HepG2 (cell line): ENCODE measurements around the gene FZD4. TPM values are rescaled to one million over a fixed set of nuclear protein-coding genes. Genes with fewer than 3 reads are reported as not detected.
A peak's percentile ranks its signal among the peaks of the same experiment; 100 is the strongest.

Experiments used
- ARHGAP35 ChIP-seq: sonication (generic); formaldehyde crosslinking; IDR thresholded peaks from 2 replicates; pipeline ENCODE4 v1.9.0; 2022; ENCODE audit warnings: mild to moderate bottlenecking, inconsistent platforms, moderate library complexity, missing genetic modification reagents, borderline replicate concordance
- ATF1 ChIP-seq: IDR thresholded peaks from 2 replicates; pipeline ENCODE4 v1.6.1; 2016; ENCODE audit warnings: mild to moderate bottlenecking, control low read depth
- BHLHE40 ChIP-seq: IDR thresholded peaks from 2 replicates; pipeline ENCODE4 v1.6.1; 2011; ENCODE audit warnings: low read length, improper control_type of control experiment
- BRCA1 ChIP-seq: sonication (generic); formaldehyde crosslinking; IDR thresholded peaks from 2 replicates; pipeline ENCODE4 v1.4.0; 2020; ENCODE audit warnings: missing genetic modification reagents
- GATA4 ChIP-seq: sonication (generic); IDR thresholded peaks from 2 replicates; pipeline ENCODE4 v1.6.1; 2016; ENCODE audit warnings: antibody characterized with exemption, low read depth, borderline replicate concordance
- GATAD2A ChIP-seq: IDR thresholded peaks from 2 replicates; pipeline ENCODE4 v1.6.1; 2016
- GZF1 ChIP-seq: sonication (generic); formaldehyde crosslinking; IDR thresholded peaks from 2 replicates; pipeline ENCODE4 v1.5.1; 2020; ENCODE audit warnings: mild to moderate bottlenecking, missing genetic modification reagents
- MTA3 ChIP-seq: sonication (generic); formaldehyde crosslinking; IDR thresholded peaks from 2 replicates; pipeline ENCODE4 v1.4.0; 2020; ENCODE audit warnings: missing genetic modification reagents
- MTF1 ChIP-seq: sonication (generic); formaldehyde crosslinking; IDR thresholded peaks from 2 replicates; pipeline ENCODE4 v1.5.0; 2020; ENCODE audit warnings: missing genetic modification reagents
- NKX3-1 ChIP-seq: sonication (generic); formaldehyde crosslinking; IDR thresholded peaks from 2 replicates; pipeline ENCODE4 v1.5.0; 2020; ENCODE audit warnings: missing genetic modification reagents
- PHB2 ChIP-seq: fragments of 450-650 bp; IDR thresholded peaks from 2 replicates; pipeline ENCODE4 v1.6.1; 2018; ENCODE audit not compliant: partially characterized antibody
- REL ChIP-seq: sonication (generic); formaldehyde crosslinking; conservative IDR thresholded peaks from 2 replicates; pipeline ENCODE4 v1.8.0; 2022; ENCODE audit warnings: mild to moderate bottlenecking, missing genetic modification reagents, moderate library complexity
- SOX6 ChIP-seq, 2 experiments: fragments of 450-650 bp in 1 of 2; sonication (generic) in 1 of 2; formaldehyde crosslinking in 1 of 2; IDR thresholded peaks; 2 replicates each; pipeline versions ENCODE4 v1.4.0 to v1.6.1; 2017 to 2020; ENCODE audit warnings: antibody characterized with exemption in 1 of 2, mild to moderate bottlenecking in 1 of 2, missing genetic modification reagents in 1 of 2
- TBX3 ChIP-seq: fragments of 450-650 bp; IDR thresholded peaks from 2 replicates; pipeline ENCODE4 v1.6.1; 2017; ENCODE audit warnings: antibody characterized with exemption, mild to moderate bottlenecking, inconsistent platforms, borderline replicate concordance
- TSC22D2 ChIP-seq: sonication (generic); formaldehyde crosslinking; IDR thresholded peaks from 2 replicates; pipeline ENCODE4 v1.5.1; 2020; ENCODE audit warnings: missing genetic modification reagents, mild to moderate bottlenecking, borderline replicate concordance
- ZBTB8A ChIP-seq: sonication (generic); formaldehyde crosslinking; IDR thresholded peaks from 2 replicates; pipeline ENCODE4 v1.4.0; 2020; ENCODE audit warnings: mild to moderate bottlenecking, low read depth, missing genetic modification reagents, borderline replicate concordance
- ZNF552 ChIP-seq: sonication (generic); formaldehyde crosslinking; IDR thresholded peaks from 2 replicates; pipeline ENCODE4 v1.9.0; 2022; ENCODE audit warnings: missing genetic modification reagents, mild to moderate bottlenecking, borderline replicate concordance
- ZNF678 ChIP-seq: sonication (generic); formaldehyde crosslinking; IDR thresholded peaks from 2 replicates; pipeline ENCODE4 v1.4.0; 2020; ENCODE audit warnings: mild to moderate bottlenecking, missing genetic modification reagents
- ZNF772 ChIP-seq: sonication (generic); formaldehyde crosslinking; IDR thresholded peaks from 2 replicates; pipeline ENCODE4 v1.5.0; 2020; ENCODE audit warnings: mild to moderate bottlenecking, missing genetic modification reagents
- ZNF776 ChIP-seq: sonication (generic); formaldehyde crosslinking; IDR thresholded peaks from 2 replicates; pipeline ENCODE4 v1.4.0; 2020; ENCODE audit warnings: mild to moderate bottlenecking, missing genetic modification reagents
- polyA plus RNA-seq, 8 experiments: library from polyadenylated mRNA; depleted of rRNA in 3 of 8; stranded (reverse) in 7 of 8; unstranded in 1 of 8; fragments of >200 nt; fragmentation: Illumina TruSeq in 4 of 8; extraction: Trizol in 4 of 8; gene quantifications; 2 replicates each; pipeline versions ENCODE4 v1.2.1 to v1.2.3, GENCODE V29; 2011 to 2016; ENCODE audit warnings: low read depth in 4 of 8, missing spikeins in 1 of 8, mixed read lengths in 1 of 8; ENCODE audit not compliant: insufficient read depth in 1 of 8
- total RNA-seq, 5 experiments: library from RNA; depleted of rRNA; stranded (reverse); fragments of >200 nt; fragmentation: Illumina TruSeq; extraction: Trizol; gene quantifications; 2 replicates each; pipeline ENCODE4 v1.2.3, GENCODE V29; 2016; ENCODE audit warnings: low read depth in 1 of 5
- TF ChIP-seq, protein P1 (sequence below), 2 experiments: sonication (generic) in 1 of 2; formaldehyde crosslinking in 1 of 2; IDR thresholded peaks; 2 replicates each; pipeline versions ENCODE4 v1.4.0 to v1.6.1; 2016 to 2020; ENCODE audit warnings: borderline replicate concordance in 1 of 2, low read depth in 1 of 2, mild to moderate bottlenecking in 1 of 2, missing genetic modification reagents in 1 of 2
- TF ChIP-seq, protein P2 (sequence below): sonication (generic); formaldehyde crosslinking; IDR thresholded peaks from 2 replicates; pipeline ENCODE4 v1.5.0; 2020; ENCODE audit warnings: missing genetic modification reagents
- TF ChIP-seq, protein P3 (sequence below): sonication (generic); formaldehyde crosslinking; IDR thresholded peaks from 2 replicates; pipeline ENCODE4 v1.4.0; 2020; ENCODE audit warnings: missing genetic modification reagents

FZD4 gene
- total and polyA plus RNA-seq, 2 of the 13 experiments (the other 11 are each of a cell fraction or from before 2014, with no cell fraction given): 46.5 to 70.4 TPM

DNA sequence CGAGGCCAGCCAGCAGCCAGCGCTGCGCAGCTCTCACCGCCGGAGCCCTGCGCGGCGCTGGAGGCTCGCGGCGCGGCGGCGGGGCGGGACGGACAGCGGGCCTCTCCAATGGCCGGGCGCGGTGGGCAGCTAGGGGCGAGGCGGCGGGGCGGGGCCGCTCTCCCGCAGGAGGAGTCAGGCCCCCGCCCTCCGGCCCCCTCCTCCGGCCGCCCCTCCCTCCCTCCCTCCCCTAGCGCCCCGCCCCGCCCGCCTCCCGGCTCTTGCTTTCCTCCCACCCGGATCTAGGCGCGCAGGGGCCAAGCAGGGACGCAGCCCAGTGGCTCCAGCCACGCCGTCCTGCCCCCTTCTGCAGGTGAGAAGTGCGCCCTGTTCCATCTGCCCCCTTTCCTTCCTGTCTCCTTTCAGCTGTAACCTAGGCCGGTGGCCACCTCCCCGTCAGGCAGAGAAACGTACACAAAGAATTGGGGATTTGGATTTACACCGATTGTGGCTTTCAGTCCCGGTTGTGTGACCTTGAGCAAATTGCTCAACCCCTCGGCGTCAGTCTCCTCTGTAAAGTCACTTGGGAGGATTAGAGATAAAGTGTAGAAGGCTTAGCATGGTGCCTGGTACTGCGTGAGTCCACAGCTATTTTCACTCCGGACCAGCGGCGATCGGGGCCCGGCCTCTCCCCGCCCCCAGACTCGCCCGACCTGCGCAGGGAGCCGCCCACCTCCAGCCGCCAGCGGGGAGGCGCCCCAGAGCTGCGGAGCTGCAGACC, at the start of gene FZD4 (continued):
- TF ChIP-seq, protein P1, sequence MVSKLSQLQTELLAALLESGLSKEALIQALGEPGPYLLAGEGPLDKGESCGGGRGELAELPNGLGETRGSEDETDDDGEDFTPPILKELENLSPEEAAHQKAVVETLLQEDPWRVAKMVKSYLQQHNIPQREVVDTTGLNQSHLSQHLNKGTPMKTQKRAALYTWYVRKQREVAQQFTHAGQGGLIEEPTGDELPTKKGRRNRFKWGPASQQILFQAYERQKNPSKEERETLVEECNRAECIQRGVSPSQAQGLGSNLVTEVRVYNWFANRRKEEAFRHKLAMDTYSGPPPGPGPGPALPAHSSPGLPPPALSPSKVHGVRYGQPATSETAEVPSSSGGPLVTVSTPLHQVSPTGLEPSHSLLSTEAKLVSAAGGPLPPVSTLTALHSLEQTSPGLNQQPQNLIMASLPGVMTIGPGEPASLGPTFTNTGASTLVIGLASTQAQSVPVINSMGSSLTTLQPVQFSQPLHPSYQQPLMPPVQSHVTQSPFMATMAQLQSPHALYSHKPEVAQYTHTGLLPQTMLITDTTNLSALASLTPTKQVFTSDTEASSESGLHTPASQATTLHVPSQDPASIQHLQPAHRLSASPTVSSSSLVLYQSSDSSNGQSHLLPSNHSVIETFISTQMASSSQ (IDR thresholded peaks at IDR 0.05; ENCODE audit: low read depth): 0 out of 2 replicates have a peak, but pooled peaks have one; percentile 4
- TF ChIP-seq, protein P1 (CRISPR knock-in tag; IDR thresholded peaks at IDR 0.05; ENCODE audit: borderline replicate concordance): peak; percentile 35; the same call in 1 of the 2 replicates
- TF ChIP-seq PHB2 (no peak), REL (CRISPR knock-in tag) (no peak), GATA4 (0 out of 2 replicates have a peak, but pooled peaks have one; percentile 12), MTA3 (no peak), ZBTB8A (CRISPR knock-in tag) (no peak), ZNF772 (0 out of 2 replicates have a peak, but pooled peaks have one; percentile 13), GZF1 (0 out of 2 replicates have a peak, but pooled peaks have one; percentile 44), ZNF776 (no peak), ZNF678 (no peak), BHLHE40 (no peak; the same call in 1 of the 2 replicates), BRCA1 (CRISPR knock-in tag) (no peak), TSC22D2 (CRISPR knock-in tag) (peak; percentile 55; the same call in 1 of the 2 replicates), SOX6 (IDR thresholded peaks at IDR 0.05) (no peak), SOX6 (CRISPR knock-in tag; IDR thresholded peaks at IDR 0.05) (peak; percentile 68), ATF1 (no peak), GATAD2A (CRISPR knock-in tag) (peak; percentile 40), NKX3-1 (CRISPR knock-in tag) (peak; percentile 68; the same call in 1 of the 2 replicates), ARHGAP35 (CRISPR knock-in tag) (no peak; the same call in 1 of the 2 replicates), TBX3 (0 out of 2 replicates have a peak, but pooled peaks have one; percentile 27), MTF1 (no peak), ZNF552 (CRISPR knock-in tag) (0 out of 2 replicates have a peak, but pooled peaks have one; percentile 63)
- TF ChIP-seq, protein P2, sequence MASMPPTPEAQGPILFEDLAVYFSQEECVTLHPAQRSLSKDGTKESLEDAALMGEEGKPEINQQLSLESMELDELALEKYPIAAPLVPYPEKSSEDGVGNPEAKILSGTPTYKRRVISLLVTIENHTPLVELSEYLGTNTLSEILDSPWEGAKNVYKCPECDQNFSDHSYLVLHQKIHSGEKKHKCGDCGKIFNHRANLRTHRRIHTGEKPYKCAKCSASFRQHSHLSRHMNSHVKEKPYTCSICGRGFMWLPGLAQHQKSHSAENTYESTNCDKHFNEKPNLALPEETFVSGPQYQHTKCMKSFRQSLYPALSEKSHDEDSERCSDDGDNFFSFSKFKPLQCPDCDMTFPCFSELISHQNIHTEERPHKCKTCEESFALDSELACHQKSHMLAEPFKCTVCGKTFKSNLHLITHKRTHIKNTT (CRISPR knock-in tag): no peak
- TF ChIP-seq, protein P3, sequence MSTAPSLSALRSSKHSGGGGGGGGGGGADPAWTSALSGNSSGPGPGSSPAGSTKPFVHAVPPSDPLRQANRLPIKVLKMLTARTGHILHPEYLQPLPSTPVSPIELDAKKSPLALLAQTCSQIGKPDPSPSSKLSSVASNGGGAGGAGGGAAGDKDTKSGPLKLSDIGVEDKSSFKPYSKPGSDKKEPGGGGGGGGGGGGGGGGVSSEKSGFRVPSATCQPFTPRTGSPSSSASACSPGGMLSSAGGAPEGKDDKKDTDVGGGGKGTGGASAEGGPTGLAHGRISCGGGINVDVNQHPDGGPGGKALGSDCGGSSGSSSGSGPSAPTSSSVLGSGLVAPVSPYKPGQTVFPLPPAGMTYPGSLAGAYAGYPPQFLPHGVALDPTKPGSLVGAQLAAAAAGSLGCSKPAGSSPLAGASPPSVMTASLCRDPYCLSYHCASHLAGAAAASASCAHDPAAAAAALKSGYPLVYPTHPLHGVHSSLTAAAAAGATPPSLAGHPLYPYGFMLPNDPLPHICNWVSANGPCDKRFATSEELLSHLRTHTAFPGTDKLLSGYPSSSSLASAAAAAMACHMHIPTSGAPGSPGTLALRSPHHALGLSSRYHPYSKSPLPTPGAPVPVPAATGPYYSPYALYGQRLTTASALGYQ (CRISPR knock-in tag): no peak; the same call in 1 of the 2 replicates
